Measurements from ENCODE around the gene IGF1R.

Gene IGF1R

GRCh38 chr15:98770984-98771383, 122.6 kb downstream of the IGF1R start:
- Histone ChIP-seq H3K4me1 (ENCODE audit: low read depth, poor library complexity, severe bottlenecking) (peaks cover 34% of the 10 kb centered on the region), H3K4me2 (no peak overlapping the region), H3K36me3 (ENCODE audit: insufficient read depth) (no peaks in the 10 kb centered on the region), H3K9ac (no peak overlapping the region), H3K4me3 (IDR thresholded peaks at IDR 0.05; ENCODE audit: insufficient read depth, low read depth, low read length) (no peak overlapping the region), H3K27ac (no peak overlapping the region), H2AFZ (ENCODE audit: low read depth) (no peak overlapping the region), H3K27me3 (ENCODE audit: insufficient read depth, low read depth) (no peaks in the 10 kb centered on the region), H3K79me2 (ENCODE audit: insufficient read depth, low read depth) (peaks cover 69% of the 10 kb centered on the region), H4K20me1 (ENCODE audit: insufficient read depth) (no peaks in the 10 kb centered on the region)
- TF ChIP-seq CTCF (conservative IDR thresholded peaks at IDR 0.05; ENCODE audit: low read depth, low read length): no peak

GRCh38 chr15:98771541-98771940, 123.2 kb downstream of the IGF1R start:
- H3K9ac ChIP-seq: no peak overlapping the region
- no peak overlapping the region for H3K4me3 ChIP-seq (IDR thresholded peaks at IDR 0.05; ENCODE audit: insufficient read depth, low read depth, low read length)
- H3K4me2 ChIP-seq: no peak overlapping the region
- peaks cover 39% of the 10 kb centered on the region for H3K4me1 ChIP-seq (ENCODE audit: low read depth, poor library complexity, severe bottlenecking)
- H3K27ac ChIP-seq: no peak overlapping the region
- peaks cover 63% of the 10 kb centered on the region for H3K79me2 ChIP-seq (ENCODE audit: insufficient read depth, low read depth)
- no peaks in the 10 kb centered on the region for H4K20me1 ChIP-seq (ENCODE audit: insufficient read depth)
- H3K36me3 ChIP-seq (ENCODE audit: insufficient read depth): no peaks in the 10 kb centered on the region
- no peak overlapping the region for H2AFZ ChIP-seq (ENCODE audit: low read depth)
- no peaks in the 10 kb centered on the region for H3K27me3 ChIP-seq (ENCODE audit: insufficient read depth, low read depth)
- TF ChIP-seq CTCF (conservative IDR thresholded peaks at IDR 0.05; ENCODE audit: low read depth, low read length): no peak

- H3K4me3 ChIP-seq (IDR thresholded peaks at IDR 0.05; ENCODE audit: insufficient read depth, low read depth, low read length): no peak overlapping the region
- no peak overlapping the region for H3K27ac ChIP-seq
- H2AFZ ChIP-seq (ENCODE audit: low read depth): no peak overlapping the region
- peaks cover 54% of the 10 kb centered on the region for H3K79me2 ChIP-seq (ENCODE audit: insufficient read depth, low read depth)
- no peak overlapping the region for H3K4me2 ChIP-seq
- no peaks in the 10 kb centered on the region for H3K27me3 ChIP-seq (ENCODE audit: insufficient read depth, low read depth)
- no peak for TF ChIP-seq CTCF (conservative IDR thresholded peaks at IDR 0.05; ENCODE audit: low read depth, low read length)
- H3K9ac ChIP-seq: no peak overlapping the region
- H3K36me3 ChIP-seq (ENCODE audit: insufficient read depth): no peaks in the 10 kb centered on the region
- H3K4me1 ChIP-seq (ENCODE audit: low read depth, poor library complexity, severe bottlenecking): peaks cover 52% of the 10 kb centered on the region
- H4K20me1 ChIP-seq (ENCODE audit: insufficient read depth): no peaks in the 10 kb centered on the region
These were observed 124.6 kb downstream of the IGF1R start for GRCh38 chr15:98772895-98773294.

GRCh38 chr15:98773616-98774015, 125.3 kb downstream of the IGF1R start:
- H3K79me2 ChIP-seq (ENCODE audit: insufficient read depth, low read depth): peaks cover 59% of the 10 kb centered on the region
- no peak overlapping the region for H3K4me3 ChIP-seq (IDR thresholded peaks at IDR 0.05; ENCODE audit: insufficient read depth, low read depth, low read length)
- H4K20me1 ChIP-seq (ENCODE audit: insufficient read depth): no peaks in the 10 kb centered on the region
- no peak for TF ChIP-seq CTCF (conservative IDR thresholded peaks at IDR 0.05; ENCODE audit: low read depth, low read length)
- H3K36me3 ChIP-seq (ENCODE audit: insufficient read depth): no peaks in the 10 kb centered on the region
- no peaks in the 10 kb centered on the region for H3K27me3 ChIP-seq (ENCODE audit: insufficient read depth, low read depth)
- no peak overlapping the region for H3K27ac ChIP-seq
- H3K9ac ChIP-seq: no peak overlapping the region
- peaks cover 59% of the 10 kb centered on the region for H3K4me1 ChIP-seq (ENCODE audit: low read depth, poor library complexity, severe bottlenecking)
- H2AFZ ChIP-seq (ENCODE audit: low read depth): no peak overlapping the region
- H3K4me2 ChIP-seq: no peak overlapping the region; the same call in 1 of the 2 replicates

Measured in KMS-11 (cell line).